ENCODE results near the gene TMCC3.
"Not testable (repeated sequence)": the region's sequence is repeated elsewhere in the genome, so short reads cannot be mapped to it uniquely, and the experiment has no call there.

Gene TMCC3

DNA sequence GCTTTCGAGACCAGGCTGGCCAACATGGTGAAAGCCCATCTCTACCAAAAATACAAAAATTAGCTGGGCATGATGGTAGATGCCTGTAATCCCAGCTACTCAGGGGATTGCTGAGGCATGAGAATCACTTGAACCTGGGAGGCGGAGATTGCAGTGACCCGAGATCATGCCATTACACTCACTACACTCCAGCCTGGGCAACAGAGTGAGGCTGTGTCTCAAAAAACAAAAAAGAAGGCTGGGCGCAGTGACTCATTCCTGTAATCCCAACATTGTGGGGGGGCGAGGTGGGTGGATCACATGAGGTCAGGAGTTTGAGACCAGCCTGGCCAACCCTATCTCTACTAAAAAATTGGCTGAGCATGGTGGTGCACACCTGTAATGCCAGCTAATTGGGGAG is 49.0 kb downstream of the TMCC3 start:
- DNase-seq (ENCODE audit: low read depth in 2 of 2), result not testable (repeated sequence)

DNA sequence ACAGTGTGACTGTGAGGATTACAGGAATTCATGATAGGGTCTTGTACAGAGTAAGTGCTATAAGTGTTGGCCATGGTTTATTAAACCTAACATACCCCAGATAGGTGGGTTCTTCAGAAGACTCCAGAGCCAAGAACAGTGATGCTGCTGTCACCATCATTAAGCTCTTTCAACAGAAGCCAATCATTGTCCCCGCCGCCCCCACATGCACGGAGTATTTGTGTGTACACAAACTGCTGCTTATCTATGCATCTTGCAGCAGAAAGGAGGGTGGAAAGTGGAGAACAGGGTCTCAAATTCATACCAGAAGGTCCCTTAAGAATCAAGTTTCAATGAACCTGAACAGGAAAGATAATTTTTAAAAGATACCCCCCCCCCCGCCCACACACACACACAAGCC is 51.2 kb downstream of the TMCC3 start:
- DNase-seq (ENCODE audit: low read depth in 2 of 2), result no peak

DNA sequence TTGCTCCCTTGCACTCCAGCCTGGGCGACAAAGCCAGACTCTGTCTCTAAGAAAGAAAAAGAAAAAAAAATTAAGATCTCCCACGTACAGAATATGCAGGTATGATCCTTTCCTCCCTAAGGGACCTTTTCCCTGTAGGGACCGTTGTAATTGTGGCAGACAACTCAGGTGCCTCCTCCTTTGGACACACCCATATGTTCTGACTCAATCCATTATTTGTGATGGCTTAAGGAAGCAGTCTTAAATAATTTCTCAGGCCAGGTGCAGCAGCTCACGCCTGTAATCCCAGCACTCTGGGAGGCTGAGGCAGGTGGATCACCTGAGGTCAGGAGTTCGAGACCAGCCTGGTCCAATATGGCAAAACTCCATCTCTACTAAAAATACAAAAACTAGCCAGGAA is 53.1 kb downstream of the TMCC3 start:
- no peak for DNase-seq (ENCODE audit: low read depth in 2 of 2)

GRCh38 chr12:94596596-94596995 is 53.8 kb downstream of the TMCC3 start:
- no peak for DNase-seq (ENCODE audit: low read depth in 2 of 2)

DNA sequence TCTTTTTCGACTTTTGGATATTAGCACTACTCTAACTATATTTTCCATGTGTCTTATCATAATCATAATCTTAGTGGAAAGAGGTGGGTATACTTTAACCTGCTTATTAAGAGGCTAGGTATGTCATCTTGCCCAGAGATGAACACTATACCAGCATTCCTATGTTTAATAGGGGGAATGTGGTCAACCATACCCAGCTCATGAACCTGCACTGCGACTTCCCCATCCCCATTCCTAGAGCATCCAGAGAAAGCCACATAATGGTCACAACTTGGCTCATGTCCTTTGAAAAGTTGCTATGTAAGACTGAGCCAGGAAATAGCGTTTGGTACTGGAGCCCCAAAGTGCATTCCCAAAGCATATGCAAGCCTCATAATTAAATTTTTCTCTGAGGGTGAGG is 55.2 kb downstream of the TMCC3 start:
- DNase-seq (ENCODE audit: low read depth in 2 of 2), result no peak

GRCh38 chr12:94594443-94594825 is 55.9 kb downstream of the TMCC3 start:
- DNase-seq (ENCODE audit: low read depth in 2 of 2), result no peak

GRCh38 chr12:94593822-94594442 is 56.4 kb downstream of the TMCC3 start:
- DNase-seq (ENCODE audit: low read depth in 2 of 2), result no peak

- DNase-seq (ENCODE audit: low read depth in 2 of 2), result not testable (repeated sequence)
Measured at GRCh38 chr12:94592723-94593122, 57.6 kb downstream of the TMCC3 start.

DNA sequence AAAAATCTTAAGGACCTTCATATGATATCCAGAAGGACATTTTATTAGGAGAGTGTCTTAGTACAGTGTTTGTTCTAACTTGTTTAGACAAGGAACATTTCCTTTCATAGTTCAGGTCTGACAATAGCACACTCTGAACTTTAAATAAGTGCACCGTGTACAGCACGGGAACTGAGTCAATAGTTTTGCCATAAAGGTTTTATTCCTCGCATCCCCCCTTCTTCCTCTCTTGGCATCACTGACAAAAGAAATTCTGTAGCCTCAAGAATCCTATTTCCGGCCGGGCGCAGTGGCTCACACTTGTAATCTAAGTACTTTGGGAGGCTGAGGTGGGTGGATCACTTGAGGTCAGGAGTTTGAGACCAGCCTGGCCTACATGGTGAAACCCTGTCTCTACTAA is 58.3 kb downstream of the TMCC3 start:
- DNase-seq (ENCODE audit: low read depth in 2 of 2), result no peak

DNA sequence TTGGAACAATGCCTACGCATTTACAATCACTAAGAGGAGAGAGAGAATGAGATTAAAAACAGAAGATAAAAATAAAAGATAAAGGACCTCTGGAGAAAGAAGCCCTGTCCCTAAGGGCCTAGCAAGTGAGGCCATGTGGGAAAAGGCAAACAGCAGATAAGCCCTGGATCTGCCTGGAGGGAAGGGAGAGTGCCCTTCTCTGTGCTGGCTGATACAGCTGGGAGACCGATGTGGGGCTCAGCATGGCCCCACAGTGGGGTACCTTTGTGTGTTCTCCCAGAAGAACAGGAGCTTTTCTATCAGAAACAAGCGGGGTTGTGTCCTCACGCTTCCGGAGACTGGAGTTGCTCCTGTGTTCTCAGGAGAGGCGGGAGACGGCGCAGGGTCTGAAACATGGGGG is 59.9 kb downstream of the TMCC3 start:
- no peak for DNase-seq (ENCODE audit: low read depth in 2 of 2)

DNA sequence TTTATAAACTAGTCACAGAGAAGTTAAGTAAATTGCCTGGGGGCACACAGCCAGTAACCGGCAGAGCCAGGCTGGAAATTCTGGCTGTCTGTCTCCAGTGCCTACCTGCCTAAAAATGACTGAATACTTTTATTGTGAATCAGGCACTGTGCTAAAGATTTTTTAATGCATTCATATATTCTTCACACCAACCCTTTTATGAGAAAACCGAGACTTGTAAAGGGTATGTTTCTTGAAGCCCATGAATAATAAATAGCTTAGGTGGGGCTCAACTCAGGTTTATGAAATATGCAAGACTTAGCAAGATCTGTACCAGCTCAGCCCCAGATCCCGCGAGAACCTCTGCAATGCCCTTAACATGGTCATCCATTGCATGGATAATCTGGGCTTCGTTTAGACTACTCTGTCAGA is 60.8 kb downstream of the TMCC3 start:
- no peak for DNase-seq (ENCODE audit: low read depth in 2 of 2)

DNA sequence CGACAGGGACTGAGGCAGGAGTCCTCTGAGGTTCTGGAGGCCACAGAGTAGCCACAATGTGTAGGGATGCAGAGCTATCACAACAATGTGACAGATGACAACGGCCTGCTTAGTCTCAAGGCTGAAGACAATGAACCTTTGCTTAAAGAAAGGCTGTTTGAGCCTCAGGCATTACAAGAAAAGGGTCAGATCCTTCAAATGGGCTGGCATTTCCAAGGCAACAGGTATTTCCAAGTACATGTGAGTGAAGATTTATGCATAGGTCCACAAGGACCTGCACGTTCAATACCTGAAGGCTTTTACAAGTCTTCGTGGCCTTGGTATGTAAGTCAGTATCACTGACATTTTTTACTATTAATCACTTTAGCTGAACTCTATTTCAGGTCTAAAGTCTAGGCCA is 62.0 kb downstream of the TMCC3 start:
- DNase-seq (ENCODE audit: low read depth in 2 of 2), result no peak

DNA sequence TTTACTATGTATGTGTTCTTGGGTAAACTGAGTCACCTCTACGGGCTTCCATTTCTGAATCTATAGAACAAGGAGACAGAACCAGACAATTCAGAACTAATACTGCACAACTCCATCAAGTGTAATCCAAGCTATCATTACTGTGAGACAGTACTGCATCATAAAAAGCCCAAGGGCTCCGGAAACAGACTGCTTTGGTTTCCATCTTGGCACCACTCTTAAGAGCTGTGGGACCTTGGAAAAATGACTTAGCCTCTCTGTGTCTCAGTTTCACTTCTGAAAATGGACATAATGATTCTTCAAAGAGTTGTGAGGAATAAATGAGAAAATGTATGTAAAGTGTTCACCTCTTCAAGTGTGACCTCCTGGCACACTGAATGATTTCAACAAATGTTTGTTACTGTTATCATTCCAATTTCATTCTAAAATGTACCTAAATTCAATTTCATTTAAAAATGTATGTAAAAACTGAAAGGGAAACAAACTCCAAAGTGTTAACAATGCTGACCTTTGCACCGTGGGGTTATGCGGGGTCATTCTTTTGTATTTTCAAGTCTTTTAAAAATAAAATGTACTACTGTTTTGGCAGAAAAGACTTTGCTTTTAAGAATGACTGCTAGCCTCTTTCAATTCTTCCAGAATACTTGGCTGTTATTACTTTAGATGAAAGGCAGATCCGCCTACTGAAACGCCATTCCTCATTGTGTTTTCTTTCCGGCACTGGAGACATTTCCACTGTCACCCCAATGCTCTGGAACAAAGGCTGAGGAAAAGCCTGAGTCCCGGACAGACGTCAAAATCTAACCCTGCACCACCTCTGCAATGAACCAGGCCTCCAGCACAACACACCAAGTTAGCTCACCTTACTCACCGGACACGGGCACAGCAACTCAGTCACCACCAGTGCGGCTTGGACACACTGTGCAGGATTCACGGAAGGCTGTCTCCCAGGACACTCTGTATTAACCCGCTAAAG is 62.8 kb downstream of the TMCC3 start:
- no peak for DNase-seq (ENCODE audit: low read depth in 2 of 2)

DNA sequence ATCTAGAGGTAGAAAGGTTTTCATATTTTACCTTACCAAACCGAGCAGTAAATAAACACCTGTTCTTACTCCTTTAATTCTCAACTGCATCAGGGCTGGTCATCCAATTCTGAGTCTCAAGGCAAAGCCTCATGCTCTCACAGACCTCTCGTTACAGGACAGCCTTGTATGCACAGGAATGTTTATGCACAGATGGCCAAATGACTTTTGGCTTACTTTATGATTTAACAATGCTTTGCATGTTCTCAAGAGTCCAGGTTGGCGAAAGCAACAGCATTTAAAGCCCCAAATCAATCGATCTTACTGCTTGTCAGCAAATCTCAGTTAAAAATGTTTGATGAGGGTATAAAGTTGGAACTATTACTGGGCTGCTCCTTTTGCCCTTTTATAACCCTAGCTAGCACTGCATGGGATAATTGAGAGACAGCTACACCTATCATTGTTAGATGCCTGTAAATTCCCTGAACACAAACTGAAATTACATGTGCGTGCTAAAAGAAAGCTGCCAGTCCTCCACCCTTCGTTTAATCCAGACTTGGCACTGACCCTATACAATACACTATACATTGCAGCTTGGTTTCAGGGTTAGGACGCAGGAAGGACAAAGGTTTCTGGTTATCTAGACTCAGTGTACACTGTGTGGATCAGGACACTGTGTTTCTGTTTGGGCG is 63.6 kb downstream of the TMCC3 start:
- no peak for DNase-seq (ENCODE audit: low read depth in 2 of 2)

DNA sequence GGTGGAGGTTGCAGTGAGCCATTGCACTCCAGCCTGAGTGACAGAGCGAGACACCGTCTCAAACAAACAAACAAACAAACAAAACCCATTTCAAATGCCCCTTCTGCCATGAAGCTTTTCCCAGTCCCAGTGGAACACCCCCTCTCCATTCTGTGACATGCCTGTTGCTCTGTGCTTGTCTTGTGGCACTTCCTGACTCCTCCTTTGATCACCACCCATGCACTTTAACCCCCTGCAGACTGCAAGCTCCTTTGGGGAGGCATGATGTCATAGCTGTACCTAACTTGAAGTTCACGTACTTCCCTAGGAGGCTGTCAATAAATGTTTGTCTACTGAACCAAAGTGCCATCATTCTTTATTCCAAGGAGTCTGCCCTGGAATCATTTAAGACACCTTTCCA is 64.7 kb downstream of the TMCC3 start:
- no peak for DNase-seq (ENCODE audit: low read depth in 2 of 2)

GRCh38 chr12:94584377-94584776 is 66.0 kb downstream of the TMCC3 start:
- no peak for DNase-seq (ENCODE audit: low read depth in 2 of 2)

DNA sequence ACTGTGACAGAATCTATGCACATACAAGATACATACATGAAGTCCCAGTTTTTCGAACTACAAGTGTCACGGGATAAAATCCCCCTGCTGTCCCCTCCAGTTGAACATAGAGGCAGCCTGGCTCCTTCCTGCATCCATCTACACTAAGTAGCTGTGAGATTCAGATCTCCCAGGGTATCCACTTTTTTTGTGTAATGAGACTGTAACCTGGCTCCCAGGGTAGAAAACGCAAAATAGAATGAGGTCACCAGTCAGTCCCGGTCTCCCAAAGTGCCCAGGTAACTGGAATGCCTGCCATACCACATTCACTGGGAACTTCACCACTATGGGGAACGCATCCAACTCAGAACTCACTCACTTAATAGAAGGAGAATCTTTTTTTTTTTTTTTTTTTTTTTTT is 67.8 kb downstream of the TMCC3 start:
- DNase-seq (ENCODE audit: low read depth in 2 of 2), result no peak

GRCh38 chr12:94575645-94576403 is 74.5 kb downstream of the TMCC3 start:
- no peak for DNase-seq (ENCODE audit: low read depth in 2 of 2)

- no peak for DNase-seq (ENCODE audit: low read depth in 2 of 2)
Measured at GRCh38 chr12:94575024-94575423, 75.3 kb downstream of the TMCC3 start.

GRCh38 chr12:94571556-94571955 is 78.8 kb downstream of the TMCC3 start:
- DNase-seq (ENCODE audit: low read depth in 2 of 2), result no peak

DNA sequence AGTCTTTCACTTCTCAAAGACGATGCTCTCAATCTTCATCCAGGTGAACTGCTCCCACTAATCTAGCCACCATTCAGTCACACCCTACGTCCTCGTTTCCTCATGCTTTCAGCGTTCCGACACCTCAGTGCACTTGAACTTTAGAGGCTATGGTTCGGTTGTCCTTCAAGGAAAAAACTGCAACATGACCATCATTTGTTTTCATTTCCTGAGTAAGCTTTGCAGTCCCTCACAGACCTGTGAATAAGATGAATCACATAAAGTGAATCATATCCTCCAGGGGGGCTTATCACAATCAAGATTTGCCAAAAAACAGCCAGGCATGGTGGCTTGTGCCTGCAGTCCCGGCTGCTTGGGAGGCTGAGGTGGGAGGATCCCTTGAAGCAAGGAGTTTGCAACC is 80.2 kb downstream of the TMCC3 start:
- DNase-seq (ENCODE audit: low read depth in 2 of 2), result no peak

- no peak for DNase-seq (ENCODE audit: low read depth in 2 of 2)
Measured at GRCh38 chr12:94567761-94568160, 82.6 kb downstream of the TMCC3 start.

Data from stimulated activated CD4-positive, alpha-beta T cell treated with anti-CD3 and anti-CD28 coated beads, Interleukin-12 subunit alpha, Interleukin-12 subunit beta, amount 100 ng/mL, for 24 hours (primary cell).